HepG2 (cell line): ENCODE measurements around the gene ZC3H4. TPM values are rescaled to one million over a fixed set of nuclear protein-coding genes. Genes with fewer than 3 reads are reported as not detected.

Source experiments
- GATAD1 ChIP-seq: IDR thresholded peaks from 2 replicates; pipeline ENCODE4 v1.6.1; 2016; ENCODE audit warnings: missing genetic modification reagents, missing compliant biosample characterization
- HOXA3 ChIP-seq: sonication (generic); formaldehyde crosslinking; IDR thresholded peaks from 2 replicates; pipeline ENCODE4 v1.5.0; 2020; ENCODE audit warnings: missing genetic modification reagents
- KMT2A ChIP-seq: sonication (generic); formaldehyde crosslinking; IDR thresholded peaks from 2 replicates; pipeline ENCODE4 v1.4.0; 2020; ENCODE audit warnings: missing genetic modification reagents
- MEIS1 ChIP-seq: sonication (generic); formaldehyde crosslinking; IDR thresholded peaks from 2 replicates; pipeline ENCODE4 v1.9.0; 2021; ENCODE audit warnings: mild to moderate bottlenecking, missing genetic modification reagents, moderate library complexity, borderline replicate concordance
- MTF2 ChIP-seq: sonication (generic); formaldehyde crosslinking; IDR thresholded peaks from 2 replicates; pipeline ENCODE4 v1.5.0; 2020; ENCODE audit warnings: missing genetic modification reagents, borderline replicate concordance
- MXD4 ChIP-seq: IDR thresholded peaks from 2 replicates; pipeline ENCODE4 v1.6.1; 2016; ENCODE audit warnings: mild to moderate bottlenecking, missing biosample characterization, missing genetic modification reagents
- NAIF1 ChIP-seq: sonication (generic); formaldehyde crosslinking; IDR thresholded peaks from 2 replicates; pipeline ENCODE4 v1.5.0; 2020; ENCODE audit warnings: mild to moderate bottlenecking, missing genetic modification reagents, borderline replicate concordance
- REL ChIP-seq: sonication (generic); formaldehyde crosslinking; conservative IDR thresholded peaks from 2 replicates; pipeline ENCODE4 v1.8.0; 2022; ENCODE audit warnings: mild to moderate bottlenecking, missing genetic modification reagents, moderate library complexity
- ZBTB8A ChIP-seq: sonication (generic); formaldehyde crosslinking; IDR thresholded peaks from 2 replicates; pipeline ENCODE4 v1.4.0; 2020; ENCODE audit warnings: mild to moderate bottlenecking, low read depth, missing genetic modification reagents, borderline replicate concordance
- ZFYVE20 ChIP-seq: sonication (generic); formaldehyde crosslinking; IDR thresholded peaks from 2 replicates; pipeline ENCODE4 v1.8.0; 2023; ENCODE audit warnings: low read depth, mild to moderate bottlenecking, moderate library complexity, missing genetic modification reagents, borderline replicate concordance
- ZNF563 ChIP-seq: sonication (generic); formaldehyde crosslinking; IDR thresholded peaks from 2 replicates; pipeline ENCODE4 v1.8.0; 2022; ENCODE audit warnings: mild to moderate bottlenecking, moderate library complexity, missing genetic modification reagents
- ZNF616 ChIP-seq: sonication (generic); formaldehyde crosslinking; IDR thresholded peaks from 2 replicates; pipeline ENCODE4 v1.5.0; 2020; ENCODE audit warnings: low read depth, mild to moderate bottlenecking, missing genetic modification reagents
- ZNF674 ChIP-seq: sonication (generic); formaldehyde crosslinking; IDR thresholded peaks from 2 replicates; pipeline ENCODE4 v1.5.0; 2020; ENCODE audit warnings: low read depth, mild to moderate bottlenecking, missing genetic modification reagents
- polyA plus RNA-seq, 8 experiments: library from polyadenylated mRNA; depleted of rRNA in 3 of 8; stranded (reverse) in 7 of 8; unstranded in 1 of 8; fragments of >200 nt; fragmentation: Illumina TruSeq in 4 of 8; extraction: Trizol in 4 of 8; gene quantifications; 2 replicates each; pipeline versions ENCODE4 v1.2.1 to v1.2.3, GENCODE V29; 2011 to 2016; ENCODE audit warnings: low read depth in 4 of 8, missing spikeins in 1 of 8, mixed read lengths in 1 of 8; ENCODE audit not compliant: insufficient read depth in 1 of 8
- total RNA-seq, 5 experiments: library from RNA; depleted of rRNA; stranded (reverse); fragments of >200 nt; fragmentation: Illumina TruSeq; extraction: Trizol; gene quantifications; 2 replicates each; pipeline ENCODE4 v1.2.3, GENCODE V29; 2016; ENCODE audit warnings: low read depth in 1 of 5
- TF ChIP-seq, protein P1 (sequence below): sonication (generic); formaldehyde crosslinking; IDR thresholded peaks from 2 replicates; pipeline ENCODE4 v1.4.0; 2020; ENCODE audit warnings: missing genetic modification reagents
- TF ChIP-seq, protein P2 (sequence below): sonication (generic); formaldehyde crosslinking; IDR thresholded peaks from 2 replicates; pipeline ENCODE4 v1.4.0; 2020; ENCODE audit warnings: mild to moderate bottlenecking, missing genetic modification reagents
- TF ChIP-seq, protein P3 (sequence below): sonication (generic); formaldehyde crosslinking; IDR thresholded peaks from 2 replicates; pipeline ENCODE4 v1.5.1; 2020; ENCODE audit warnings: missing genetic modification reagents, mild to moderate bottlenecking, borderline replicate concordance
- TF ChIP-seq, protein P4 (sequence below): sonication (generic); formaldehyde crosslinking; IDR thresholded peaks from 2 replicates; pipeline ENCODE4 v1.8.1; 2023; ENCODE audit warnings: missing genetic modification reagents, inconsistent platforms, borderline replicate concordance
- TF ChIP-seq, protein P5 (sequence below): sonication (generic); formaldehyde crosslinking; IDR thresholded peaks from 2 replicates; pipeline ENCODE4 v1.5.1; 2020; ENCODE audit warnings: mild to moderate bottlenecking, missing genetic modification reagents, moderate library complexity

Gene ZC3H4
- total and polyA plus RNA-seq, 2 of the 13 experiments (the other 11 are each of a cell fraction or from before 2014, with no cell fraction given) = 1.8 to 10.7 TPM

DNA sequence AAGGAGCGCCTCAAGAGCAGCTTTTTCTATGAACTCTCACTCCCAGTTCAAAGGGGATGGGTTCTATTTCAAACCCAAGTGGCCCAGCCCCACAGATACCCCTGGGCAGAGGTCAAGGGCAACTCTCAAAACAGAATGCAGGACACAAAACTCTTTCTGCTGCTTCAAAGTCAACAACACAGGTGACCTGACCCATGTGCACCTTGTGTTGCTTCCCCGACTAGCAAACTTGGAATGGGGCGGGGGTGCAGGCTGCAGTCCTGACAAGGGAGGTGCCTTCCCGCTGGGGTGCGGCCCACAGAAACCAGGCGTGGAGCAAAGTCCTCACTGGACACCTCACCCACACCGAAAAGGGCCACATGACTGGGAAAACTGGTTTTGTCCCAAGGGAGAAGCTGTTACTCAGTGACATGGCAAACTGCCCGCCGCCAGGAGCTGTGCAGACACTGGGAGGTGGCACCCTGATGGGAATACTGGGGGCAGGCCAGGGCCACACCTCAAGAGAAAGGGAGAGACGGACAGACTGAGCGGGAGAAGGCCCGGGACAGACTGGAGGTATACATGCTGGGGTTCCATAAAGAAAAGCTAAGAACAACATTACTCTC lies 17.4 kb downstream of the ZC3H4 start (continued):
- TF ChIP-seq KMT2A (peak; percentile 65), ZNF616 (no peak), ZNF563 (CRISPR knock-in tag) (no peak), NAIF1 (CRISPR knock-in tag) (0 out of 2 replicates have a peak, but pooled peaks have one; percentile 33), HOXA3 (CRISPR knock-in tag) (peak; percentile 88), MXD4 (peak; percentile 90), ZBTB8A (CRISPR knock-in tag) (no peak), ZFYVE20 (CRISPR knock-in tag) (no peak), MTF2 (no peak), MEIS1 (0 out of 2 replicates have a peak, but pooled peaks have one; percentile 67), REL (CRISPR knock-in tag) (0 out of 2 replicates have a peak, but pooled peaks have one; percentile 70), ZNF674 (CRISPR knock-in tag) (no peak), GATAD1 (CRISPR knock-in tag) (peak; percentile 77)
- TF ChIP-seq, protein P1, sequence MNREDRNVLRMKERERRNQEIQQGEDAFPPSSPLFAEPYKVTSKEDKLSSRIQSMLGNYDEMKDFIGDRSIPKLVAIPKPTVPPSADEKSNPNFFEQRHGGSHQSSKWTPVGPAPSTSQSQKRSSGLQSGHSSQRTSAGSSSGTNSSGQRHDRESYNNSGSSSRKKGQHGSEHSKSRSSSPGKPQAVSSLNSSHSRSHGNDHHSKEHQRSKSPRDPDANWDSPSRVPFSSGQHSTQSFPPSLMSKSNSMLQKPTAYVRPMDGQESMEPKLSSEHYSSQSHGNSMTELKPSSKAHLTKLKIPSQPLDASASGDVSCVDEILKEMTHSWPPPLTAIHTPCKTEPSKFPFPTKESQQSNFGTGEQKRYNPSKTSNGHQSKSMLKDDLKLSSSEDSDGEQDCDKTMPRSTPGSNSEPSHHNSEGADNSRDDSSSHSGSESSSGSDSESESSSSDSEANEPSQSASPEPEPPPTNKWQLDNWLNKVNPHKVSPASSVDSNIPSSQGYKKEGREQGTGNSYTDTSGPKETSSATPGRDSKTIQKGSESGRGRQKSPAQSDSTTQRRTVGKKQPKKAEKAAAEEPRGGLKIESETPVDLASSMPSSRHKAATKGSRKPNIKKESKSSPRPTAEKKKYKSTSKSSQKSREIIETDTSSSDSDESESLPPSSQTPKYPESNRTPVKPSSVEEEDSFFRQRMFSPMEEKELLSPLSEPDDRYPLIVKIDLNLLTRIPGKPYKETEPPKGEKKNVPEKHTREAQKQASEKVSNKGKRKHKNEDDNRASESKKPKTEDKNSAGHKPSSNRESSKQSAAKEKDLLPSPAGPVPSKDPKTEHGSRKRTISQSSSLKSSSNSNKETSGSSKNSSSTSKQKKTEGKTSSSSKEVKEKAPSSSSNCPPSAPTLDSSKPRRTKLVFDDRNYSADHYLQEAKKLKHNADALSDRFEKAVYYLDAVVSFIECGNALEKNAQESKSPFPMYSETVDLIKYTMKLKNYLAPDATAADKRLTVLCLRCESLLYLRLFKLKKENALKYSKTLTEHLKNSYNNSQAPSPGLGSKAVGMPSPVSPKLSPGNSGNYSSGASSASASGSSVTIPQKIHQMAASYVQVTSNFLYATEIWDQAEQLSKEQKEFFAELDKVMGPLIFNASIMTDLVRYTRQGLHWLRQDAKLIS (CRISPR knock-in tag) = peak; percentile 56; the same call in 1 of the 2 replicates
- TF ChIP-seq, protein P2, sequence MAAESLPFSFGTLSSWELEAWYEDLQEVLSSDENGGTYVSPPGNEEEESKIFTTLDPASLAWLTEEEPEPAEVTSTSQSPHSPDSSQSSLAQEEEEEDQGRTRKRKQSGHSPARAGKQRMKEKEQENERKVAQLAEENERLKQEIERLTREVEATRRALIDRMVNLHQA (CRISPR knock-in tag) = no peak
- TF ChIP-seq, protein P3, sequence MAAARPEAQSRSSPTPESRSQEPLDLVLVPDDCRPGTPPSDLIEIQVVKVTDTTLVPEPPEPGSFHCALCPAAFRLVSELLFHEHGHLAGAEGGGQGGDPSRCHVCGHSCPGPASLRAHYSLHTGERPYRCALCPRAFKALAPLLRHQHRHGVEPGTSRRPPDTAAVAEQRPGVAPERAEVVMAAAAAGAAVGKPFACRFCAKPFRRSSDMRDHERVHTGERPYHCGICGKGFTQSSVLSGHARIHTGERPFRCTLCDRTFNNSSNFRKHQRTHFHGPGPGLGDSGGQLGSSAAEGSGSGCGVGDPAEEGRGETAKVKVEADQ (CRISPR knock-in tag) = no peak; the same call in 1 of the 2 replicates
- TF ChIP-seq, protein P4, sequence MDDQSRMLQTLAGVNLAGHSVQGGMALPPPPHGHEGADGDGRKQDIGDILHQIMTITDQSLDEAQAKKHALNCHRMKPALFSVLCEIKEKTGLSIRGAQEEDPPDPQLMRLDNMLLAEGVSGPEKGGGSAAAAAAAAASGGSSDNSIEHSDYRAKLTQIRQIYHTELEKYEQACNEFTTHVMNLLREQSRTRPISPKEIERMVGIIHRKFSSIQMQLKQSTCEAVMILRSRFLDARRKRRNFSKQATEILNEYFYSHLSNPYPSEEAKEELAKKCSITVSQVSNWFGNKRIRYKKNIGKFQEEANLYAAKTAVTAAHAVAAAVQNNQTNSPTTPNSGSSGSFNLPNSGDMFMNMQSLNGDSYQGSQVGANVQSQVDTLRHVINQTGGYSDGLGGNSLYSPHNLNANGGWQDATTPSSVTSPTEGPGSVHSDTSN (CRISPR knock-in tag) = no peak
- TF ChIP-seq, protein P5, sequence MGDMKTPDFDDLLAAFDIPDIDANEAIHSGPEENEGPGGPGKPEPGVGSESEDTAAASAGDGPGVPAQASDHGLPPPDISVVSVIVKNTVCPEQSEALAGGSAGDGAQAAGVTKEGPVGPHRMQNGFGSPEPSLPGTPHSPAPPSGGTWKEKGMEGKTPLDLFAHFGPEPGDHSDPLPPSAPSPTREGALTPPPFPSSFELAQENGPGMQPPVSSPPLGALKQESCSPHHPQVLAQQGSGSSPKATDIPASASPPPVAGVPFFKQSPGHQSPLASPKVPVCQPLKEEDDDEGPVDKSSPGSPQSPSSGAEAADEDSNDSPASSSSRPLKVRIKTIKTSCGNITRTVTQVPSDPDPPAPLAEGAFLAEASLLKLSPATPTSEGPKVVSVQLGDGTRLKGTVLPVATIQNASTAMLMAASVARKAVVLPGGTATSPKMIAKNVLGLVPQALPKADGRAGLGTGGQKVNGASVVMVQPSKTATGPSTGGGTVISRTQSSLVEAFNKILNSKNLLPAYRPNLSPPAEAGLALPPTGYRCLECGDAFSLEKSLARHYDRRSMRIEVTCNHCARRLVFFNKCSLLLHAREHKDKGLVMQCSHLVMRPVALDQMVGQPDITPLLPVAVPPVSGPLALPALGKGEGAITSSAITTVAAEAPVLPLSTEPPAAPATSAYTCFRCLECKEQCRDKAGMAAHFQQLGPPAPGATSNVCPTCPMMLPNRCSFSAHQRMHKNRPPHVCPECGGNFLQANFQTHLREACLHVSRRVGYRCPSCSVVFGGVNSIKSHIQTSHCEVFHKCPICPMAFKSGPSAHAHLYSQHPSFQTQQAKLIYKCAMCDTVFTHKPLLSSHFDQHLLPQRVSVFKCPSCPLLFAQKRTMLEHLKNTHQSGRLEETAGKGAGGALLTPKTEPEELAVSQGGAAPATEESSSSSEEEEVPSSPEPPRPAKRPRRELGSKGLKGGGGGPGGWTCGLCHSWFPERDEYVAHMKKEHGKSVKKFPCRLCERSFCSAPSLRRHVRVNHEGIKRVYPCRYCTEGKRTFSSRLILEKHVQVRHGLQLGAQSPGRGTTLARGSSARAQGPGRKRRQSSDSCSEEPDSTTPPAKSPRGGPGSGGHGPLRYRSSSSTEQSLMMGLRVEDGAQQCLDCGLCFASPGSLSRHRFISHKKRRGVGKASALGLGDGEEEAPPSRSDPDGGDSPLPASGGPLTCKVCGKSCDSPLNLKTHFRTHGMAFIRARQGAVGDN (CRISPR knock-in tag) = peak; percentile 98
